NCI-H2196 treated with DMSO at 0.1 percent for 48 hours (cell line): ENCODE measurements around the gene VTI1A.

Experiments used
- DNase-seq: peaks from one replicate; lab custom pipeline; 2025; ENCODE audit not compliant: unreplicated experiment; lab: John Stamatoyannopoulos, UW

Gene VTI1A

DNA sequence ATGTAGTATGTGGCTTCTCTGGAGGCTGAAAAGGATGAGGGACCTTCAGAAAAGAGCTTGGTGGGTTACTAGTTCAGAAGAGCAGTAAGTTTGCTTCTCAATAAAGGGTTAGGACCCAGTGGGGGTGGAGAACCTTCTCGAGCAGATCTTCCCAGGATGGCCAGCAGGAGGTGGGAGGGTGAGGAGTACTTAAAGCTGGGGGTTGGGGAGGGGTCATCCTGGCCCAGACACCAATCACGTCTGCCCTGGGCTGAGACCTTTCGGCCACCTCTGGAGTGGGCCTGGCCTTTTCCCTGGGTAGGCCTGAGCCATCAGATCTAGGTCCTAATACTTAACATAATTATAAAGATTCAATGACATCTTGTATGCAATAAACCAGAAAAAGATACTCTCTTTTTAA lies 354.0 kb downstream of the VTI1A start:
- DNase-seq, result no peak

DNA sequence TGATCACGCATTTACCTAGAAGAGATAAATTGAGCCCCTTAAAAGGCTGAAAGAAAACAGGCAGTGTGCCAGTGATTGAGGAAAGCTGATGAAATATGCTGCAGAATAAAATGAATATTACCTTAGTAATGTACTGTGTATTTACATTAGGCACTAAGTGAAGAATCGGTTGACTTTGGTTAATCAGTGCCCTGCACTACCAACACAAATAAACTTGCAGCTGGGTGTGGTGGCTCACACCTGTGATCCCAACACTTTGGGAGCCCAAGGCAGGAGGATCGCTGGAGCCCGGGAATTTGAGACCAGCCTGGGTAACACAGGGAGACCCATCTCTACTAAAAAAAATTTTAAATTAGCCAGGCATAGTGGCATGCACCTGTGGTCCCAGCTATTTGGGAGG lies 354.7 kb downstream of the VTI1A start:
- DNase-seq, result no peak

DNA sequence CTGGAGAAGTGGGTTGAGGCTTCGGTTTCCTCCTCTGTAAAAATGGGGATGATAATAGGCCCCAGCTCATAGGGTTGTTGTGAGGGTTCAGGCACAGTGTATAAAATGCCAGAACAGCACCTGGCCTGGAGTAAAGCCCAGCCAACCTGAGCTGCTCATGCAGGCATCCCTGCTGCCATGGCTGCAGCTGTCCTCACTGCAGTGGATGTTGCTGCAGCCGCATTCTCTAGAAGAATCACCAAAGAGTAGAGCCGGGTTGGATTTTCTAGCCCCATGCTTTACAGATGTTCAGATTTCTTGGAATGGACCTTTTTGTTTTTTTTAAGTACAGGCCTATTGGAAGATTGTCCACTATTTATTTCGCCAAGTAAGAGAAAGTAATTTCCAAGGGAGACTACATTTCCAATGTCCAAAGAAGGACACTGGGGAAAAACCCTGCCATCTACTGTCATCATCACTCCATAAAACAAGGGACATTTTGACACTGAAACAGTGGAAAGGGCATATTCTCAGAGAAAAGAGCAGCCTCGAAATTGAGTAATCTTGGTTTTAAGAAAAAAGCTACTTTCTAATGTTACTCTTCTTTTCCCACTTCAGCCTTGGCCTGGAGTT lies 355.5 kb downstream of the VTI1A start:
- DNase-seq, result no peak

DNA sequence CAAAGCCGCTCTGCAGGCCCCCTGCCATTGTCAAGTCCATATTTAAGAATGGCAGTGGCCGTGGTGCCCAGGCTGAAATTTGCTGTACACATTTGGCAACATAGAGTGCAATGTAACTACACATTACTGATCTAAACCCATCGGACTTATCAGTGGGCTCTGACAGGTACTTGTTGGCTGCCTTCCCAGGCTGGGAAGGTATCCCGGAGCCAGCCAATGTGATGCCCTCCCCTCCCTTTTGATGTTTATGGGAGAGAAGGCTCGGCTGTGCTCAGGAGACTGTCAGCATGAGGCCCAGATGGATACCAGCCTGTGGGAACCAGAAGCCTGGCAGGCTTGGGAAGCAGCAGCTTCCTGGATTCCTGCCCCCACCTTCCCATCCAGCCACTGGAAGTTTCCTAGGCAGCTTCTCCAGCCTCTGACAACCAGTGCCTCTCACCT lies 357.0 kb downstream of the VTI1A start:
- DNase-seq, result no peak

DNA sequence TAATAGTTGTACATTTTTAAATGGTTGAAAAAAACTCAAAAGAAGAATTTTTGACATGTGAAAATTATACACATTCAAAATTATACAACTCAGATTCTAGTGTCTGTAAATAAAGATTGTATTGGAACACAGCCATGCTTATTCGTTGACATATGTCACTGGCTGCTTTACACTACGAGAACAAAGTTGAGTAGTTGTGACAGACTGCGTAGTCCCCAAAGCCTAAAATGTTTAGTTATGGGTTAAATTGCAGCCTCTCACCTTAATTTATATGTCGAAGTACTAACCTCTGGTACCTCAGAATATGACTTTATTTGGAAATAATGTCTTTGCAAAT lies 358.2 kb downstream of the VTI1A start:
- DNase-seq, result no peak

DNA sequence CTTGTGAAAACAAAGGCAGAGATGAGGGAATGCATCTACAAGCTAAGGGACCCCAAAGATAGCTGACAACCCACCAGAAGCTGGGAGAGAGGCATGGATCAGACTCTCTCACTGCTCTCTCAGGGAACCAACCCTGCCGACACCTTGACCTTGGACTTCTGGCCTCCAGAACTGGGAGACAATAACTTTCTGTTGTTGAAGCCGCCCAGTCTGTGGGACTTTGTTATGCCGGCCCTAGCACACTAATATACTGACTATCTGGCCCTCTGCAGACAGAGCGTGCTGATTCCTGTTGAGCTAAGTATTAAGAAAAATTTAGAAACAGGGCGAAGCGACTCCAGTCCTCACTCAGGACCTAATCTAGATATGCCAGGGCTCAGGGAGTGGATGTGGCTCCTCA lies 358.7 kb downstream of the VTI1A start:
- no peak for DNase-seq

DNA sequence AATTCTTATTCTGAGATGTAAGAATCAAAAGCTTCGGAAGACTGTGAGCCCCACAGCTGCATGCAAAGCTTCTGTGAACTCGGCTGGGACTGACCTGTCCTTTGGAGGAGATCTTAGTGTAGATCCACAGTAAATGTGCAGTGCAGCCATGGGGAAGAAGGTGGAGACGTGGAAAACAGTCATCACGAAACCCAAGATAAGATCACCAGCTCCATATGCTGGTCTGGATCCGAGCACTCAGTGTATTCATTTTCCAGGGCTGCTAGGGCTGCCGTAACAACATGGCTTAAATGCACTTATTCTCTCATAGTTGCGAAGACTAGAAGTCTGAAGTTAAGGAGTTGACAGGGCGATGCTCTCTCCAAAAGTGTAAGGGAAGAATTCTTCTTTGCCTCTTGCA lies 360.0 kb downstream of the VTI1A start:
- DNase-seq, result no peak

DNA sequence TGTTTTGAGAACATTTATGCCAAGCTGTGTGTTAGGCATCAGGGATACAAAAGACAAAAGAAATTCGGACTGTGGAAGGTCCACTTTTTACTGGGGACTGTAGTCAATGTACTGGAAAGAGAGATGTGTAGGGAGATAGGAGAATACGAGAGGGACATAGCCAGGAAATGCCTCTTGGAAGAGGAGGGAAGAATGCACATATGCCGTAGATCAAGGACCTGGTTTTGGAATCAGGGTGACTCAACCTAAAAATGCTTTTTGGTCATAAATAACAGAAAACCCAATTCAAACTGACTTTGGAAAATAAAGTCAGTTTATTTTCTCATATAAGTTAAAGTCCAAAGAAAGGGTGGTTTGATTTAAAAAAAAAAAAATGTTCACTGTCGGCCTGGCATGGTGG lies 362.7 kb downstream of the VTI1A start:
- DNase-seq, result no peak

DNA sequence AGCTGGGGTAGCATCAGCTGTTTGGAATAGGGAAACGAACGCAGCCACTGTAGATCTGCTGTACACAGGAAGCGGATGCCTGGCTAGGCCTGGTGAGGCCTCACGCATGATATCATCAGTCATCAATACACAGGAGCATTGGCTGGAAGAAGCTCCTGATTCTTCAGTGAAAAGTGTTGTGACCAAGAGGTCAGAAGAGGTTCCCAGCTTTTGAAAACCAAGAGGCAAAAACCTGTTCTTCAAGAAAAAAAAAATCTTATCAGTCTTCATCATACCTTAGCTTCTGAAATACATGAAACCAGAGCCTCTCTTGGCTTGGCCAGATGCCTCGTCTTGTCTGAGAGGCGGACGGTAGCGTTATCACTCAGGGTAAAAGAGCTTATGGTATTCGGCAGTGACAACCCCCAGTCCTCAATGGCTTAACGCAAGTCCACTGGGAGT lies 363.7 kb downstream of the VTI1A start:
- no peak for DNase-seq

DNA sequence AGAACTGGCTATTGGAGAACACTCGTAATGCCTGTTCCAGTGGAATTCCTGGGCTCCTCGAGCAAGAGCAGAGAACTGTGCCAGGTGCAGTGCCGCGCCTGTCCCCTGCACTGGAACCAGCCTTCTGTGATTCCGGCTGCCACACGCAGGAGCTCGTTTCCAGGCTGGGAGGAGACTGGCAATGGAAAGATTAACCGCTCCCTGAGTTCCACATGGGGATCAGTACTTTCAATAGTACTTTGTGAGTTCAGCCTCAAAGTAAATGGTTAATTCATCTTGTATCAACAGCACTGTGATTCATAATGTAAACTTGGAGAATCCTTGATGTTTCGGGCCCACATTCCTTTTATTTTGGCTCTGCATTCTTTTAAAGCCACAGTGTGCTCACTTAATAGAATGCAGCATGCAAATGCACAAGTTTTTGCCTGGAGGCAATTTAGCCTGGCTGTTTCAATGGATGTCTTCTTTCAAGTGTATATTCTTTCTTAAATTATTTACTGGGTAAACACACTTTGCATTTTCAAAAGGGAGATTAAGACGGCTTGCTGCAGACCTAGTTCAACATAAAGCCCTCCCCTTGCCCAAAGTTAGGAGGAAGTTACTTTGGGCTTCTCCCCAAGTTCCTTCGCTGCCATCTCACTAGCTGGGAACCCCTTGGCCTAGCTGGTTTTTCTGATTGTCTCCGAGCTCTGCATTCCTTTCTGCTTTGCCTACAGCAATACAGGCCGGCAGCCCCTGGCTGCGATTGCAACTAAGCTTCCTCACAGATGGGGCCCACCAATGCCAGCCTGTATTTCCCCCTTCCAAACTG lies 364.9 kb downstream of the VTI1A start:
- no peak for DNase-seq

DNA sequence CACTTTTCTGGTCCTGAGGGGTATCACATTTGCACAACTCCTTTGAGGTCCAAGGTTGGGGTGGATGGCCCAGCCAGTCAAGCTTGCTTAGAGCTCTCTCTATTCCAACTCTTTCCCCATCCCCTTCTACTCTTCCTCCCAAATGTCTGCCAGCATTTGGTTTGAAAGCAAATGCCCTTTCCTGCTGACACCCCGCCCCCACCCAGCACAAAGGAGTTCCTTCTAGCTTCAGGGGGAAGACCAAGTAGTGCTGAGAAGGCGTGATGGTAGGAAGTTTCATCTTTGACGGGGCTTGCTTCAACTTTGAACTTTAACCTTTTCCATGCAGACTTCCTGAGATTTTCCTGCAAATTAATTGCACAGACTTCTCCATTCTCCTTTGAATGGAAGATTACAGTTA lies 365.6 kb downstream of the VTI1A start:
- no peak for DNase-seq

DNA sequence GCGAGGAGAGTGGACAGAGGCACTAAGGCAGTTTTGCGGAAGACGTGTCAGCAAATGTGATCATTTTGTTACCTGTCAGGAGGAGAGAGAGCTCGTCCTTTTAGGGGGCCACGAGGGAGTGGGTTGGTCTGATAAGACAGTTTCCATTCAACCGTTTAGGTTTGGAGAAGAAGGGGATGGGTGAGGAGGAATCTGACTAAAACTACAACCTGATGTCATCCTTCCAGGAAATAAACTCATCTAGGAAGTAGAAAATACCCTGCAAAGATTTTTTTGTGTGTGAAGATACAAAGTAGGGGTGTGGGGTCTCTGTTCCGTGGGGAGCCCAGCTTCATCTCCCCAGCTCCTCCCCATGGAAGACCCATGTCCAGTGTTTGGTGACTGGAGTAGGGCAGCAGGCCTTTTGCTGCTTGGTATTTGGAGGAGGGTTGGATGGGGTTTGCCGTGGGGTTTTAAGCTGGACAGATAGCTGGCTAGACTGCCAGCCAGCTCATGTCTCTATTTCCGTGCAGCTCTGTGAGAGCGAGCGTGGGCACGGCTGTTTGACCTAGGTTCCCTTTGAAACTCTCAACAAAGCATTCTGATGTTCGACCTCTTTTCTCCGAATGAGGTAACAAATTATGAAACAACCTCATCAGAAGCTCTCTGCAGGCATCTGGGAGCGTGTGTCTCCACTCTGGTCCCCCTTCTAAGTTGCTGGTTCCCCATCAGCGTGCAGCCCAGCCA lies 367.0 kb downstream of the VTI1A start:
- DNase-seq, result no peak

DNA sequence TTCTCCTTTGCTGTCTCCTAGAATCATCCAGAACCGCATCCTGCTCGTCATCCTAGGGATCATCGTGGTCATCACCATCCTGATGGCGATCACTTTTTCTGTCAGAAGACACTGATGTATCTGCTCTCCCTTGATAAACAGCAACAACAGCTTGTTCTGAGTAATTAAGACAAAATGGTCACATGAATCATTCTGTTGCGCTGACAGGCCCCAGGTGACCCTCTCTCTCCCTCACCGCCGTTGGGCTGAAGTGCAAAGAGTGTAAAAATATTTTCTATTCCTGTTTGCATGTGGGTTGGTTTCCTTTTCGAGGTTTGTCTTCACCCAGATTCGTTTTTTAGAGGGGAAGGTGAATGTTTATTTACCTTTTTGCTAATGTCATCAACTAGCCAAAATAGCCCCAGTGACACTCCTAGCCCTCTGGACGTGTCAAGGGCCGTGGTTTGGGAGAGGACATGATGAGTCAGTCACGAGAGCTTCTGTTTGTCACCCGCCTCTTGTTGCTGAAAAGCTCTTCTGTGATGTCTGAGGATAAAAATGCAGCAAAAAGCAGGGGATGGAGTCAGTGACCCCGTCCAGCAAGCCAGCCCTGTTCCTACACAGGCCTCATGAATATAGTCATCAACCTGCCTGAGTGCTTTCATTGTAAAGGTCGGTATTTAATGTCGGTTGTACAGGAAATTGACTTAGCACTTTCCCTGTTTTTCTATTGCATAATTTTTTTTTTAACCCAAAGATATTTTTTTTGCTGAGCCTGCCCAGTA lies 368.4 kb downstream of the VTI1A start:
- no peak for DNase-seq

DNA sequence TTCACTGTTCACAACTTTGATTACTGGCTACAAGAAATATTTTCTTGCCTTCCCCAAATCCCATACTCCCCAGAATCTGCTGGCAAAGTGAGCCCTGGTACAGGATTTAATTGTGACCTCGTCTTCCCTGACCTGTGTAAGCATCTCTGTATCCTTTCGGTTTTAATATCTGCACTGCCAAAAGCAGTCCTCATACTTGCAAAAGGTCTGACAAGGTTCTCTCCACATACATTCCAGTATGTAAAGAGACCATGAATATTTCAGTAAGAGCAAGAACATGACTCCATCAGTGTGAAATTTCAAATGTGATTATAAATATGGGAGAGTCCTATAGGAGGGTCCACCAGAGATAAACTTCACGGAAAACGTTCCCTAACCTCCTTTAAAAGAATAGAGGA lies 369.0 kb downstream of the VTI1A start:
- no peak for DNase-seq

DNA sequence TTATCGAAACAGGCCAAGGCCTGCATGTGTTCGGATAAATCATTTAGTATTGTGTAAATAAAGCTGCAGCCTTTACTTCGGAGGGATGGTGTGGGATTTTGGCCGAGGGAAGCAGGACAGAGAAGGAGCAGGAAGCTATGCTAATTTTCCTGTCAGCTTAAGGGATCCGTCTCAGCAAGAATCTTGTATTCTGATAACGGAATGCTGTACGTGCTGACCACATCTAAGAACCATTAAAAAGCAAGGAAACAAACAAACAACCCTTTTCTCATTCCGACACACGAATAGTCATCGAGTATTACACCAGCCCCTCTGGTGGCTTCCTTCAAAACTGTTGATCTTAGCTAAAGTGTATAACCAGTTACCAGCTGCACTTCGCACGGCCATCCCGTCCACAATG lies 369.9 kb downstream of the VTI1A start:
- DNase-seq, result no peak

DNA sequence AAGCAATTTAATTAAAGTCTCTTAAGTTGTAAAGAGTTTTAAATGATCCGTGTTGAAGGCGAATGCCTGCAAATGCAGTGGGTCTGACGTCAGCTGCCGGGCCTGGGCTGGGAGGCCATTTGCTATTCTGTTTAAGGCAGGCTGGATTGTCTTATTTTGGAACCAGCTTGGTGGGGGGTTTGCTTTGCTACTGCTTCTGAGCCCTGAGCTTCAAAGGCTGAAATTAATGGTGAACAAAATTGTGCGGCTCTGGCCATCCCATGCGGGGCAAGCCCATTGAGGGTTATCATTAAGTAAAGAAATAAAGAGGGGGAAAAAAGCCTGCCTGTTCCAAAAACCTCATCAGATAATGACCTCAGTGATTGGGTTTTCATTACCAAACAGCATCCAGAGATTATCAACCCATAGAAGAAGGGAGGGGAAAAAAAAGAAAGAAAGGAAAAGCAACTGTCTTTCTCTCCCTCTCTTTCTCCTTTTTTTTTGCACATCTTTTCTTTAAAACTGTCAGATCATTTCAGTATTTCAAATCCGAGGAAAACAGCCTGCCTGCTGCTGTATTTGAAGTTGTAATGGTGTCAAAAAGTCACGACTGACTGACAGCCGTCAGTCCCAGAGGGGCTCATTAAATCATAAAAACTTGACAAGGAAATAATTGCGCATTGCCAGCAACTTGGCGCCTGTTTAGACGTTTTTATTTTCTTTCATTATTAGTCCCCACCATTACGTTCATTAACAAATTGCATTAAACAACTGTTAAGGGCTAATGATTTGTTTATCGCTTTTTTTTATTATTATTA lies 371.2 kb downstream of the VTI1A start:
- DNase-seq, result no peak

DNA sequence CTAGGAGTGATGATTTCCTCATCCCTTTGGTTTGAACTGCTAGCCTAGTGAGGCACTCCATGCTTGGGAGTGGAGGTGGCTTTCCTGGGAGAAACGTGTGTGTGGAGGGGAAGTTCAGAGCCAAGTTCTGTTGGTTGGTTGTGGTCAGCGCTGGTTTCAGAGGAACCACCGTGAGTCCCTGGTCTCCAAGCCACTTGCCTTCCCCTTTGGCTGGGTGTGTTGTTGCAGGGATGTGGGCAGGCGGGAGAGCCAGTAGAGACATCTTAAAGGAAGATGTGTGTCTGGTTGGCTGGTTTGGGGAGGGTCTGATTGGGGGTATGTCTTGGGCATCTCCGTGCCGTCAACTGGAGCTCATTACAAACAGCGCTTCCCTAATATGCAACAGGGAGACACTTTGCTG lies 372.2 kb downstream of the VTI1A start:
- DNase-seq, result no peak

DNA sequence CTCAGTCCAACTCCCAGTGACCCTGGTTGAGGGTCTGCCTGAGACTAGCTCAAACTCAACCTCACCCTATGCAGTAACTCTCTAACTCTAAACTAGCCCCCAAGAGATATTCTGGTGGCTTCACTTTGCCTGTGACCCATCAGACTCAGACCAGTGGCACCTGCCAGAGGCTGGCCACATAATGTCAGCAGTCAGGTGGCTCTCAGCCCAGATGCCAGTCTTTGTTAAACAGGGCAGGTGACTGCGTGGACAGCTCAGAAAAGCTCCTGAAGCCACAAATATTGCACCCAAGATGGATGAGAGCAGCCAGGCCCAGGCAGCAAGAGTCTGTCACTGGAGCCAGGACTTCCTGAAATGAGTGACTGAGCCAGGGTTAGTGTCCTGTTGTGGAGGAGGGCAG lies 373.3 kb downstream of the VTI1A start:
- no peak for DNase-seq

DNA sequence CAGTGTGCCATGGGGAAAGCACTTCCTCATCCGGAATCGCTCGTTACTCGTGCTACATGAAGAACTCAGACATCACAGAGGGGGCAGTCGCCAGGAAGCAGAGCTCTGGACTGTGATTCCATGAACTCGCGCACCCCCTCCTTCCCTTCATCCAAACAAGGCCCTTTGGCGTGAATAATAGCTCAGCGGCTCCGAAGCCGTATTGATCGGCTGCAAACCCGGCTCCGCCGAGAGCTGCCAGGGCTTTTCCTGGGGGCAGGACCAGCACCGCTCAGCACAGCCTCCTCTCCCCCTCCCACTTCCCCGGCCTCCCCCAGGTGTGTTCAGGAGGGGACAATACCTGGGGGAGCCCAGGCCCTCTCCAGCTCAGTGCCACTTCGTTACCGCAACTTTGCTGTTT lies 374.0 kb downstream of the VTI1A start:
- DNase-seq, result no peak

DNA sequence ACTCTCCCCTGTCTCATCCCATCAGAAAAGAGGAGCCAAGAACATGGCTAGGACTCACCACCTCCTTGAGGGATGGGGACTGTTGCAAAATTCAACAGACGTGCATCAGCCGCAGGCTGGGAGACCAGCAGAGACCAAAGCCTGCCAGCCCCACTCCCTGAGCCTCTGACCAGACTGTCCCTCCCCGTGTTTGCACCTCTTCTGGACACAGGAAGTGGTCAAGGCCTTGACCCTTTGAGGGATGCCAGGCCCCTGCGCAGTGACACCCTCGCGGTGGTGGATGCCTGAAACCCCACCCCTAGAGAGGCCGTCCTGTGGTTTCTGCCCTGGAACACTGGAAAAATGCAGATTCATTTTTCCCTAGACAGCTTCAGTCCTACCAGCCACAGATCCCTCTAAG lies 374.6 kb downstream of the VTI1A start:
- no peak for DNase-seq

DNA sequence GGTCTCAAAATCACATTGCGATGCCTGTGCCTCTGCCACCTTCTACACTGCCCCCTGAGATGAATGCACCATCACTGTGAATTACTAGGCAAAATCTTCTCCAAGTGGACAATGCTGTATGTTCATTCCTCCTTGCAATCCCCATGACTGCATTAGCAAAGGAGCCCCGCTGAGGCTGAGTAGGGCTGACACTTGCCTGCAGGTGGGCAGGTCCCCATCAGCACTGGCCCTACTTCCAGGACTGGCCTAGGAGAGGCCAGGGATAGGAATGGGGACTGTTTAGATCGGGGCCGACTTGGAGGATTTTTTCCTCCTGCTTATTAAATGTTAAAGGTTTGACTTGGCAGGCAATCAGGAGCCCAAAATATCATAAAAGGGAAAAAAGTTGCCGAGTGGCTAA lies 376.0 kb downstream of the VTI1A start:
- DNase-seq, result no peak
